Breast epithelium (tissue), 3 donors: ENCODE data around the gene MAST1.

Experiments
- CTCF ChIP-seq, 3 donors: fragments of 450-650 bp; IDR thresholded peaks; one replicate each; pipeline ENCODE4 v1.5.1; 2016 to 2017; ENCODE audit warnings: antibody characterized with exemption in 3 of 3, mild to moderate bottlenecking in 3 of 3, moderate library complexity in 3 of 3
- POLR2A ChIP-seq: fragments of 450-650 bp; IDR thresholded peaks from one replicate; pipeline ENCODE4 v1.6.1; 2016; ENCODE audit warnings: antibody characterized with exemption, mild to moderate bottlenecking, moderate library complexity

GRCh38 chr19:12890787-12891552 is 52.7 kb downstream of the MAST1 start, which contains the start of gene GCDH:
- no peak for TF ChIP-seq CTCF (IDR thresholded peaks at IDR 0.05)
- peak; percentile 68 for TF ChIP-seq POLR2A
